Measurements from ENCODE around the gene NRDE2.

NRDE2 gene

GRCh38 chr14:90331497-90332270, at the start of gene NRDE2:
TSS of gene NRDE2 (minus strand) at chr14:90331941. CDS start at chr14:90331904, 37 bp downstream.
- peak; percentile 56 for DNase-seq

GRCh38 chr14:90381011-90381786, 49.5 kb upstream of the NRDE2 start:
- DNase-seq, result no peak

- no peak for DNase-seq
Measured at GRCh38 chr14:90379106-90379505, 47.4 kb upstream of the NRDE2 start.

GRCh38 chr14:90378249-90378648, 46.5 kb upstream of the NRDE2 start:
- no peak for DNase-seq

GRCh38 chr14:90375934-90376333, 44.2 kb upstream of the NRDE2 start:
- DNase-seq, result no peak

GRCh38 chr14:90374813-90375212, 43.1 kb upstream of the NRDE2 start:
- no peak for DNase-seq

- DNase-seq, result no peak
Measured at GRCh38 chr14:90373887-90374286, 42.1 kb upstream of the NRDE2 start.

GRCh38 chr14:90368946-90369721, 37.4 kb upstream of the NRDE2 start:
- DNase-seq, result no peak

- DNase-seq, result no peak
Measured at GRCh38 chr14:90362558-90362896, 30.8 kb upstream of the NRDE2 start.

- DNase-seq, result no peak
Measured at GRCh38 chr14:90361865-90362557, 30.3 kb upstream of the NRDE2 start.

- no peak for DNase-seq
Measured at GRCh38 chr14:90358359-90358758, 26.6 kb upstream of the NRDE2 start.

GRCh38 chr14:90356925-90357324, 25.2 kb upstream of the NRDE2 start:
- DNase-seq, result no peak

- no peak for DNase-seq
Measured at GRCh38 chr14:90355540-90356518, 24.1 kb upstream of the NRDE2 start.

GRCh38 chr14:90354551-90355298, 23.0 kb upstream of the NRDE2 start:
- DNase-seq, result no peak

GRCh38 chr14:90349739-90350138, 18.0 kb upstream of the NRDE2 start:
- DNase-seq, result no peak

GRCh38 chr14:90348270-90348669, 16.5 kb upstream of the NRDE2 start:
- no peak for DNase-seq

- no peak for DNase-seq
Measured at GRCh38 chr14:90345239-90345557, 13.5 kb upstream of the NRDE2 start.

- no peak for DNase-seq
Measured at GRCh38 chr14:90344331-90345238, 12.8 kb upstream of the NRDE2 start.

GRCh38 chr14:90342327-90342726, 10.6 kb upstream of the NRDE2 start:
- DNase-seq, result no peak

GRCh38 chr14:90341784-90342183, 10.0 kb upstream of the NRDE2 start:
- DNase-seq, result no peak

Measured in NCI-H2029 treated with DMSO at 0.1 percent for 48 hours (cell line).